ENCODE results near the gene ACER2.

- no peak for TF ChIP-seq CTCF (IDR thresholded peaks at IDR 0.05)
- TF ChIP-seq POLR2A (IDR thresholded peaks at IDR 0.05): no peak
These were observed 88.5 kb downstream of the ACER2 start for GRCh38 chr9:19497276-19497675.

Data from Peyer's patch (tissue), 4 donors.